ENCODE measurements around the gene GPC5.

DNA sequence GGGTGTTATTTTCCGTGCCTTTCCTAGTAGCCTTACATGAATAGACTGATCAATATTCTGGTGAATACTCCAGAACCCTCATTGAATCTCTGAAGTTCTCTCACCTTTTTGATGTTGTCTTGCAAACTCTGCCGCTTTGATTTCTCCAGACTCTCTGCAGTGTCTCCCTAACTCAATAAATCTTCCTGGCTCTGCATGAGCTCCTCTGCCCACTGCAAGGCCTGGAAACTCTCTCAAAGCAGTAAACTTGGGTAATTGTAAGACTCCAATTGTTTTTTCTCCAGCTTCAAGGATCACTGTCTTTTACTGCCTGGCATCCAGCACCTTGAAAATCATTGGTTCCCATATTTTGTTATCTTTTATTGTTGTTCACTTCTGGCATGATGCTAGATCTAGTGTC is 198.4 kb downstream of the GPC5 start:
- TF ChIP-seq, protein P1, sequence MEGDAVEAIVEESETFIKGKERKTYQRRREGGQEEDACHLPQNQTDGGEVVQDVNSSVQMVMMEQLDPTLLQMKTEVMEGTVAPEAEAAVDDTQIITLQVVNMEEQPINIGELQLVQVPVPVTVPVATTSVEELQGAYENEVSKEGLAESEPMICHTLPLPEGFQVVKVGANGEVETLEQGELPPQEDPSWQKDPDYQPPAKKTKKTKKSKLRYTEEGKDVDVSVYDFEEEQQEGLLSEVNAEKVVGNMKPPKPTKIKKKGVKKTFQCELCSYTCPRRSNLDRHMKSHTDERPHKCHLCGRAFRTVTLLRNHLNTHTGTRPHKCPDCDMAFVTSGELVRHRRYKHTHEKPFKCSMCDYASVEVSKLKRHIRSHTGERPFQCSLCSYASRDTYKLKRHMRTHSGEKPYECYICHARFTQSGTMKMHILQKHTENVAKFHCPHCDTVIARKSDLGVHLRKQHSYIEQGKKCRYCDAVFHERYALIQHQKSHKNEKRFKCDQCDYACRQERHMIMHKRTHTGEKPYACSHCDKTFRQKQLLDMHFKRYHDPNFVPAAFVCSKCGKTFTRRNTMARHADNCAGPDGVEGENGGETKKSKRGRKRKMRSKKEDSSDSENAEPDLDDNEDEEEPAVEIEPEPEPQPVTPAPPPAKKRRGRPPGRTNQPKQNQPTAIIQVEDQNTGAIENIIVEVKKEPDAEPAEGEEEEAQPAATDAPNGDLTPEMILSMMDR (conservative IDR thresholded peaks at IDR 0.05; ENCODE audit: low read length): no peak
- TF ChIP-seq EZH2phosphoT487 (IDR thresholded peaks at IDR 0.05; ENCODE audit: borderline replicate concordance, low read depth, low read length): no peak

Measured in OCI-LY7 (cell line).